Gastroesophageal sphincter (tissue), 3 donors: ENCODE data around the gene UMPS.

Experiments used
- EP300 ChIP-seq: sonication (generic); formaldehyde crosslinking; IDR thresholded peaks from one replicate; pipeline ENCODE4 v1.6.1; 2017; ENCODE audit warnings: antibody characterized with exemption, mild to moderate bottlenecking
- POLR2A ChIP-seq, 2 donors: fragments of 450-650 bp; IDR thresholded peaks; one replicate each; pipeline ENCODE4 v1.6.1; 2017; ENCODE audit warnings: antibody characterized with exemption in 2 of 2, mild to moderate bottlenecking in 2 of 2, moderate library complexity in 1 of 2
- TF ChIP-seq, protein P1 (sequence below), 4 experiments: fragments of 200-600 bp in 2 of 4; fragments of 450-650 bp in 2 of 4; sonication (generic) in 1 of 4; IDR thresholded peaks; one replicate each; pipeline ENCODE4 v1.5.1; 2017 to 2019; ENCODE audit warnings: antibody characterized with exemption in 4 of 4, mild to moderate bottlenecking in 2 of 4, moderate library complexity in 2 of 4

DNA sequence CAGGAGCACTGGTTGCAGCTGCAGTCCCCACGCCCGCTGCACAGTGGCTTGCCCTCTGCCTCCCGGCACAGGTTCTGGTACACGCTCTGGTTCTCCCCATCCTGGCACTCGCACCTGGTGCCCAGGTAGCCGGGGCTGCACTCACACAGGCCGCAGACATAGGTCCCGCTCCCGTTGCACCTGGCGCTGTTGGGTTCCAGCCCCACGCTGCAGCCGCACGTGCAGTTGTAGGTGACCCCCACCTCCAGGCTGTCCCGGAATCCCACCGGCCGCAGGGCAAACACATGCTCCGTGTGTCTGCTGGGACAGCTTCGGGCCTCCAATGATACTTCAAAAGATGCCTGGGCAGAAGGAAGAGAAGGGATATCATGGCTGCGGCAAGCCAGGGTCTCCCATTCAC, 66.2 kb downstream of the UMPS start:
- TF ChIP-seq, protein P1, sequence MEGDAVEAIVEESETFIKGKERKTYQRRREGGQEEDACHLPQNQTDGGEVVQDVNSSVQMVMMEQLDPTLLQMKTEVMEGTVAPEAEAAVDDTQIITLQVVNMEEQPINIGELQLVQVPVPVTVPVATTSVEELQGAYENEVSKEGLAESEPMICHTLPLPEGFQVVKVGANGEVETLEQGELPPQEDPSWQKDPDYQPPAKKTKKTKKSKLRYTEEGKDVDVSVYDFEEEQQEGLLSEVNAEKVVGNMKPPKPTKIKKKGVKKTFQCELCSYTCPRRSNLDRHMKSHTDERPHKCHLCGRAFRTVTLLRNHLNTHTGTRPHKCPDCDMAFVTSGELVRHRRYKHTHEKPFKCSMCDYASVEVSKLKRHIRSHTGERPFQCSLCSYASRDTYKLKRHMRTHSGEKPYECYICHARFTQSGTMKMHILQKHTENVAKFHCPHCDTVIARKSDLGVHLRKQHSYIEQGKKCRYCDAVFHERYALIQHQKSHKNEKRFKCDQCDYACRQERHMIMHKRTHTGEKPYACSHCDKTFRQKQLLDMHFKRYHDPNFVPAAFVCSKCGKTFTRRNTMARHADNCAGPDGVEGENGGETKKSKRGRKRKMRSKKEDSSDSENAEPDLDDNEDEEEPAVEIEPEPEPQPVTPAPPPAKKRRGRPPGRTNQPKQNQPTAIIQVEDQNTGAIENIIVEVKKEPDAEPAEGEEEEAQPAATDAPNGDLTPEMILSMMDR (IDR thresholded peaks at IDR 0.05) = no peak
- TF ChIP-seq EP300 (no peak), POLR2A (IDR thresholded peaks at IDR 0.05) (no peak)
